Heart left ventricle (tissue), 16 donors: ENCODE results near the gene NANS. TPM values are rescaled to one million over a fixed set of nuclear protein-coding genes. Genes with fewer than 3 reads are reported as not detected.
A peak's percentile ranks its signal among the peaks of the same experiment; 100 is the strongest.

Experiments used
- ATAC-seq, 4 donors: fragments of 200-7000 bp; cut with Tn5 transposase; one replicate each; pipeline ENCODE4 v1.9.1; 2020 to 2022; ENCODE audit warnings: moderate library complexity in 4 of 4, mild to moderate bottlenecking in 3 of 4, moderate number of reproducible peaks in 1 of 4
- DNase-seq, 5 donors: peaks; one replicate each; pipeline ENCODE4 v3.0.0-alpha.2; 2020
- H3K27ac ChIP-seq, 12 donors: fragments of 200-600 bp; sonication (generic) in 4 of 12; one replicate each; pipeline versions ENCODE4 v1.5.0 to v1.8.0; 2016 to 2022; ENCODE audit warnings: mild to moderate bottlenecking in 2 of 12
- H3K27me3 ChIP-seq, 9 donors: fragments of 200-600 bp; sonication (generic) in 2 of 9; one replicate each; pipeline versions ENCODE4 v1.5.1 to v1.8.0; 2016 to 2022; ENCODE audit warnings: mild to moderate bottlenecking in 3 of 9
- H3K36me3 ChIP-seq, 9 donors: fragments of 200-600 bp; sonication (generic) in 2 of 9; one replicate each; pipeline versions ENCODE4 v1.5.0 to v1.8.0; 2018 to 2022; ENCODE audit warnings: mild to moderate bottlenecking in 2 of 9
- H3K4me1 ChIP-seq, 12 donors: fragments of 200-600 bp; sonication (generic) in 4 of 12; one replicate each; pipeline versions ENCODE4 v1.5.0 to v1.8.0; 2016 to 2022; ENCODE audit warnings: mild to moderate bottlenecking in 3 of 12
- H3K4me3 ChIP-seq, 12 donors: fragments of 200-600 bp; sonication (generic) in 4 of 12; one replicate each; pipeline versions ENCODE4 v1.5.0 to v1.8.0; 2017 to 2022; ENCODE audit warnings: mild to moderate bottlenecking in 9 of 12, moderate library complexity in 4 of 12
- H3K9me3 ChIP-seq, 12 donors: fragments of 200-600 bp; sonication (generic) in 4 of 12; one replicate each; pipeline versions ENCODE4 v1.5.0 to v1.8.0; 2016 to 2022; ENCODE audit warnings: mild to moderate bottlenecking in 1 of 12
- CTCF ChIP-seq, 12 donors: fragments of 200-600 bp; sonication (generic) in 4 of 12; IDR thresholded peaks; one replicate each; pipeline versions ENCODE4 v1.5.0 to v1.8.0; 2018 to 2022; ENCODE audit warnings: antibody characterized with exemption in 12 of 12, mild to moderate bottlenecking in 5 of 12
- POLR2A ChIP-seq, 2 donors: fragments of 450-650 bp; IDR thresholded peaks; one replicate each; pipeline ENCODE4 v1.6.1; 2017; ENCODE audit warnings: antibody characterized with exemption in 2 of 2, mild to moderate bottlenecking in 2 of 2, moderate library complexity in 2 of 2
- WGBS, 4 donors: extraction: QIAGEN DNeasy Blood & Tissue Kit in 2 of 4; methylation state at CpG; one replicate each; pipeline versions ENCODE4 v1.1.5 to v1.1.7; 2013 to 2018; 5-methylcytosine and 5-hydroxymethylcytosine counted together
- intact Hi-C, 10 donors: fragments of 100-400 bp; cut with DNase I; formaldehyde crosslinking; loops; one replicate each; pipeline versions ENCODE4 v1.11.1 to v1.14.2; 2022
- polyA plus RNA-seq, 2 donors: library from polyadenylated mRNA; stranded (reverse); fragments of 200-250 nt; gene quantifications; one replicate each; pipeline ENCODE4 v1.2.3, GENCODE V29; 2013
- total RNA-seq, 9 donors: library from RNA; depleted of rRNA in 2 of 9; stranded (reverse); fragments of >200 nt in 2 of 9; fragmentation: NEBNext Ultra II Directional in 3 of 9; extraction: Animal tissue kit (Norgen Biotek cat#: 25700) in 3 of 9; gene quantifications; one replicate each; pipeline versions ENCODE4 v1.1.0 to v1.2.4, GENCODE V29; 2016 to 2023
- donor health status: ischemic (EF 13 %, LVEDD 7.1; RV severe dilation, severe dysfunction).
- donor health status: healthy with polysubstance abuse.
- donor health status: DM: no; HTN: yes; CAD: no.
- donor health status: DM: no; HTN: no; CAD: no.
- donor health status: ischemic (EF 25% LVEDD 6.9; RV normal size, moderate dysfunction).
- donor health status: ischemic (EF 25% LVEDD 5.7; RV mildly dilated, moderate dysfunction).
- donor health status: healthy.
- donor health status: DM: yes; HTN: yes; CAD: no.
- donor health status: ischemic (EF 35%, LVEDD 5.7; RV mildly dilated, moderate dysfunction).
- donor health status: nonischemic (EF 11% LVEDD 7.7; RV severe dilation, severe dysfunction).
- donor health status: DM: yes; HTN: yes; CAD: no.
- donor health status: PGD.
- donor health status: ischemic (EF 29% LVEDD 5.4; RV normal size, mild dysfunction).
- donor health status: nonischemic (EF 23%, LVEDD 6.1; RV moderate dilation, normal function).

The NANS gene
- total and polyA plus RNA-seq, 11 donors: 24.3 to 144 (median 40.7) TPM

- no peak for TF ChIP-seq CTCF (IDR thresholded peaks at IDR 0.05)
- no peak for TF ChIP-seq POLR2A (IDR thresholded peaks at IDR 0.05)
- H3K27ac ChIP-seq: no peak overlapping the region
- H3K36me3 ChIP-seq: peaks cover 0 to 57% (median 0%) of the 10 kb centered on the region in 9 donors
- H3K27me3 ChIP-seq: peaks cover 0 to 6% (median 0%) of the 10 kb centered on the region in 9 donors
- WGBS, 4 donors: 87 to 90% (median 89%) methylated on average over 4 of the region's 4 CpGs
- peaks cover 0 to 34% (median 0%) of the 10 kb centered on the region in 12 donors for H3K4me1 ChIP-seq
- H3K4me3 ChIP-seq: no peak overlapping the region
- no peak for ATAC-seq
- no peaks in the 10 kb centered on the region for H3K9me3 ChIP-seq
- intact Hi-C loops: no loop called here
- no peak for DNase-seq
Measured at GRCh38 chr9:98097836-98098235, 41.3 kb downstream of the NANS start.

- H3K4me1 ChIP-seq: peaks cover 0 to 50% (median 0%) of the 10 kb centered on the region in 12 donors
- intact Hi-C loops: no loop called here
- H3K27me3 ChIP-seq: no peaks in the 10 kb centered on the region
- no peak for TF ChIP-seq CTCF (IDR thresholded peaks at IDR 0.05)
- TF ChIP-seq POLR2A (IDR thresholded peaks at IDR 0.05): no peak
- H3K27ac ChIP-seq: peak overlapping the region in 1 of 12 donors; percentile 14
- H3K9me3 ChIP-seq: no peaks in the 10 kb centered on the region
- ATAC-seq: no peak
- DNase-seq: no peak
- WGBS, 4 donors: 96 to 100% (median 99%) methylated on average over 2 of the region's 2 CpGs
- H3K4me3 ChIP-seq: no peak overlapping the region
- peaks cover 0 to 50% (median 0%) of the 10 kb centered on the region in 9 donors for H3K36me3 ChIP-seq
Measured at GRCh38 chr9:98099346-98099745, 42.8 kb downstream of the NANS start.

DNA sequence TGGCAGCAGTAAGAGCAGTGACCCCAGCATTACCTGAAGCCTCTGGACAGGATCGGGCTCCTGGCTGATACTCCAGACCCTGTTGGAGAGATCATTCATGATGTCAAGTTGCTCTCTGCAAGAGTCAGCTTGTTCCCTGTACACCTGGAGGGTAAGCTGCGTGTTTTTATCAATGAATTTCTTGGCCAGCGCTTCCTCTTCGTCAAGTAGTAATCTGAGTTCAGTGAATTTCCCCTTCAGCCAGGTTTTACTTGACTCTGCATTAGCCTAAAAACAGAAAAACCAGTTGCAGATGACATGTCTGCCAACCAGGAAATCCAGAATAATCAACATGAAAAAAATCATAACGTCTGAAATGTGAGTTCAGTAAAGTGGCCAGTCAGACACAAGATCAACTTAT, 43.4 kb downstream of the NANS start:
- Histone ChIP-seq H3K4me3 (no peak overlapping the region), H3K4me1 (peaks cover 0 to 55% (median 0%) of the 10 kb centered on the region in 12 donors), H3K27me3 (no peaks in the 10 kb centered on the region), H3K27ac (peak overlapping the region in 1 of 12 donors; percentile 14), H3K9me3 (no peaks in the 10 kb centered on the region), H3K36me3 (peaks cover 0 to 45% (median 0%) of the 10 kb centered on the region in 9 donors)
- 79 to 87% (median 82%) methylated on average over 5 of the region's 5 CpGs for WGBS, 4 donors
- no peak for DNase-seq
- intact Hi-C loops: no loop called here
- no peak for TF ChIP-seq CTCF (IDR thresholded peaks at IDR 0.05)
- TF ChIP-seq POLR2A (IDR thresholded peaks at IDR 0.05): no peak
- ATAC-seq: no peak

- no peak for ATAC-seq
- intact Hi-C loops: no loop called here
- peaks cover 0 to 60% (median 0%) of the 10 kb centered on the region in 12 donors for H3K4me1 ChIP-seq
- H3K4me3 ChIP-seq: no peak overlapping the region
- no peaks in the 10 kb centered on the region for H3K27me3 ChIP-seq
- no peaks in the 10 kb centered on the region for H3K9me3 ChIP-seq
- peaks cover 0 to 39% (median 0%) of the 10 kb centered on the region in 9 donors for H3K36me3 ChIP-seq
- no peak for DNase-seq
- TF ChIP-seq POLR2A (IDR thresholded peaks at IDR 0.05) (no peak), CTCF (IDR thresholded peaks at IDR 0.05) (no peak)
- H3K27ac ChIP-seq: peak overlapping the region in 1 of 12 donors; percentile 75
Measured at GRCh38 chr9:98100456-98100855, 43.9 kb downstream of the NANS start.
